ENCODE measurements around the gene PTPRD.

DNA sequence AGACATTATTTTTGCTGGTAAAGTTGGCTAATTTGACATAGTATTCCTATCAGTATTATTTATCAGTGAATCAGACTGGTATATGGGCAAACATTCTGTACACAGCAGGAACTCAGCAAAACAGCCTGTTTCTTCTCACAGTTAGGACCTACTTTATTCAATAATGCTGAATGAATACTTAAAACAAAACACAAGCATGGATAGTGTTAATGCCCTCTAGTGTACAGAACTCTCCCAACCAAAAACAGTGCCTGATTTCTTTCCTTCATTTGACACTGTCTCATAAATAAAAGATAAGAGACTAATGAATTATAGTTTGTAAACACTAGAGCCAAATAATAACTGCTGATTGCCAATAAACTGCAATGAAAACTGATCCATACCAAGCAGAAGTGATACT is 1113.3 kb downstream of the PTPRD start:
- no peak for TF ChIP-seq POLR2A (IDR thresholded peaks at IDR 0.05; ENCODE audit: low read depth, low read length)
- no peak for TF ChIP-seq TAF1 (IDR thresholded peaks at IDR 0.05; ENCODE audit: borderline replicate concordance, low read depth, low read length)
- TF ChIP-seq POLR2AphosphoS5 (IDR thresholded peaks at IDR 0.05; ENCODE audit: low read depth, low read length), result no peak

Data from GM12892 (cell line).